HG03175 (cell line): ENCODE results near the gene MAPK8.

Source experiments
- ATAC-seq: cut with Tn5 transposase; IDR thresholded peaks from one replicate; pipeline ENCODE4 v1.9.1; 2021; ENCODE audit warnings: mild to moderate bottlenecking, moderate library complexity; ENCODE audit not compliant: unreplicated experiment

Gene MAPK8

GRCh38 chr10:48381971-48382370 lies 75.5 kb downstream of the MAPK8 start:
- ATAC-seq: no peak

GRCh38 chr10:48382982-48383381 lies 76.5 kb downstream of the MAPK8 start:
- ATAC-seq: no peak

GRCh38 chr10:48383393-48383792 lies 76.9 kb downstream of the MAPK8 start:
- ATAC-seq: no peak

GRCh38 chr10:48384699-48384982 lies 78.2 kb downstream of the MAPK8 start:
- no peak for ATAC-seq

GRCh38 chr10:48389272-48389671 lies 82.8 kb downstream of the MAPK8 start:
- ATAC-seq: no peak

GRCh38 chr10:48389846-48390557 lies 83.5 kb downstream of the MAPK8 start:
- no peak for ATAC-seq

- no peak for ATAC-seq
Observed at GRCh38 chr10:48390558-48390871, 84.0 kb downstream of the MAPK8 start.

- ATAC-seq: peak; percentile 81
Observed at GRCh38 chr10:48390933-48391845, 84.7 kb downstream of the MAPK8 start.

GRCh38 chr10:48391994-48392393 lies 85.5 kb downstream of the MAPK8 start:
- no peak for ATAC-seq

GRCh38 chr10:48398261-48398660 lies 91.8 kb downstream of the MAPK8 start:
- ATAC-seq: no peak

GRCh38 chr10:48399056-48399541 lies 92.6 kb downstream of the MAPK8 start:
- no peak for ATAC-seq

GRCh38 chr10:48399551-48399950 lies 93.1 kb downstream of the MAPK8 start:
- ATAC-seq: no peak

GRCh38 chr10:48400129-48400849 lies 93.8 kb downstream of the MAPK8 start:
- ATAC-seq: no peak

- ATAC-seq: no peak
Observed at GRCh38 chr10:48400850-48401220, 94.4 kb downstream of the MAPK8 start.

GRCh38 chr10:48404646-48405045 lies 98.2 kb downstream of the MAPK8 start:
- ATAC-seq: no peak

GRCh38 chr10:48406204-48406603 lies 99.7 kb downstream of the MAPK8 start:
- no peak for ATAC-seq

- no peak for ATAC-seq
Observed at GRCh38 chr10:48406658-48407057, 100.2 kb downstream of the MAPK8 start.

GRCh38 chr10:48410503-48410902 lies 104.0 kb downstream of the MAPK8 start:
- no peak for ATAC-seq

- no peak for ATAC-seq
Observed at GRCh38 chr10:48411510-48411909, 105.0 kb downstream of the MAPK8 start.

GRCh38 chr10:48412081-48412480 lies 105.6 kb downstream of the MAPK8 start:
- no peak for ATAC-seq

- no peak for ATAC-seq
Observed at GRCh38 chr10:48412933-48413332, 106.5 kb downstream of the MAPK8 start.

GRCh38 chr10:48414160-48414559 lies 107.7 kb downstream of the MAPK8 start:
- no peak for ATAC-seq
